Measurements from ENCODE around the gene SLC24A4.

SLC24A4 gene

DNA sequence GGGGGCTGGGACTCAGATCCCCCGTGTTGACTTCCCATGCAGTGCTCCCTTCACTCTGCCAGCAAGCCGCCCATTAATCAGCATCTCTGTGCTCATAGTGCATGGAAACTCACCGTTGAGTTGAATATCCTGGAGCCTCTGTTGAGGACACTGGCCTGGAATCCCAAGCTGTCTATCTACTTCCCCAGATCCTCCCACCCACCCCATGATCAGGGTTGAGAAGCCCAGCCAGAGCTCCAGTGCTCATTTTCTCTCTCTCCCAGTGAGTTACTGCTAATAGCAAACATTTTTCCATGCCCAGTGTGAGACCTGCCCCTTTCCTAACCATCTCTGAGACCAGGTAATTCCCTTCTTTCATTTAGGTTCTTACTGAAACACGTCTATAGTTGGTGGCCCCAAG lies 88.2 kb downstream of the SLC24A4 start:
- H3K4me1 ChIP-seq (ENCODE audit: insufficient read depth, poor library complexity, severe bottlenecking): peaks cover 11% of the 10 kb centered on the region
- TF ChIP-seq, protein P1, sequence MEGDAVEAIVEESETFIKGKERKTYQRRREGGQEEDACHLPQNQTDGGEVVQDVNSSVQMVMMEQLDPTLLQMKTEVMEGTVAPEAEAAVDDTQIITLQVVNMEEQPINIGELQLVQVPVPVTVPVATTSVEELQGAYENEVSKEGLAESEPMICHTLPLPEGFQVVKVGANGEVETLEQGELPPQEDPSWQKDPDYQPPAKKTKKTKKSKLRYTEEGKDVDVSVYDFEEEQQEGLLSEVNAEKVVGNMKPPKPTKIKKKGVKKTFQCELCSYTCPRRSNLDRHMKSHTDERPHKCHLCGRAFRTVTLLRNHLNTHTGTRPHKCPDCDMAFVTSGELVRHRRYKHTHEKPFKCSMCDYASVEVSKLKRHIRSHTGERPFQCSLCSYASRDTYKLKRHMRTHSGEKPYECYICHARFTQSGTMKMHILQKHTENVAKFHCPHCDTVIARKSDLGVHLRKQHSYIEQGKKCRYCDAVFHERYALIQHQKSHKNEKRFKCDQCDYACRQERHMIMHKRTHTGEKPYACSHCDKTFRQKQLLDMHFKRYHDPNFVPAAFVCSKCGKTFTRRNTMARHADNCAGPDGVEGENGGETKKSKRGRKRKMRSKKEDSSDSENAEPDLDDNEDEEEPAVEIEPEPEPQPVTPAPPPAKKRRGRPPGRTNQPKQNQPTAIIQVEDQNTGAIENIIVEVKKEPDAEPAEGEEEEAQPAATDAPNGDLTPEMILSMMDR (IDR thresholded peaks at IDR 0.05; ENCODE audit: poor library complexity, severe bottlenecking): no peak

GRCh38 chr14:92411941-92412340 lies 89.0 kb downstream of the SLC24A4 start:
- Histone ChIP-seq H3K36me3 (ENCODE audit: low read depth) (no peaks in the 10 kb centered on the region), H3K27ac (ENCODE audit: poor library complexity, severe bottlenecking) (no peak overlapping the region), H3K27me3 (ENCODE audit: insufficient read depth, poor library complexity, severe bottlenecking) (no peaks in the 10 kb centered on the region), H3K9me3 (ENCODE audit: severe bottlenecking) (no peaks in the 10 kb centered on the region), H3K4me3 (ENCODE audit: severe bottlenecking) (no peak overlapping the region), H3K4me1 (ENCODE audit: insufficient read depth, poor library complexity, severe bottlenecking) (peaks cover 11% of the 10 kb centered on the region)
- ATAC-seq (ENCODE audit: low read depth): no peak
- DNase-seq (ENCODE audit: low spot score): no peak
- TF ChIP-seq, protein P1 (IDR thresholded peaks at IDR 0.05; ENCODE audit: poor library complexity, severe bottlenecking): no peak

More for the DNA sequence above, 88.2 kb downstream of the SLC24A4 start:
- Histone ChIP-seq H3K4me3 (ENCODE audit: severe bottlenecking) (no peak overlapping the region), H3K9me3 (ENCODE audit: severe bottlenecking) (peaks cover 3% of the 10 kb centered on the region), H3K27ac (ENCODE audit: poor library complexity, severe bottlenecking) (no peak overlapping the region), H3K36me3 (ENCODE audit: low read depth) (no peaks in the 10 kb centered on the region), H3K27me3 (ENCODE audit: insufficient read depth, poor library complexity, severe bottlenecking) (no peaks in the 10 kb centered on the region)
- ATAC-seq (ENCODE audit: low read depth): no peak
- no peak for DNase-seq (ENCODE audit: low spot score)

- Histone ChIP-seq H3K27ac (ENCODE audit: poor library complexity, severe bottlenecking) (no peak overlapping the region), H3K4me1 (ENCODE audit: insufficient read depth, poor library complexity, severe bottlenecking) (peaks cover 11% of the 10 kb centered on the region), H3K4me3 (ENCODE audit: severe bottlenecking) (no peak overlapping the region), H3K36me3 (ENCODE audit: low read depth) (no peaks in the 10 kb centered on the region), H3K9me3 (ENCODE audit: severe bottlenecking) (no peaks in the 10 kb centered on the region), H3K27me3 (ENCODE audit: insufficient read depth, poor library complexity, severe bottlenecking) (no peaks in the 10 kb centered on the region)
- DNase-seq (ENCODE audit: low spot score) (no peak), ATAC-seq (ENCODE audit: low read depth) (no peak)
- TF ChIP-seq, protein P1 (IDR thresholded peaks at IDR 0.05; ENCODE audit: poor library complexity, severe bottlenecking): no peak
Measured at GRCh38 chr14:92412912-92413311, 89.9 kb downstream of the SLC24A4 start.

GRCh38 chr14:92413379-92413778 lies 90.4 kb downstream of the SLC24A4 start:
- H3K27ac ChIP-seq (ENCODE audit: poor library complexity, severe bottlenecking): no peak overlapping the region
- TF ChIP-seq, protein P1 (IDR thresholded peaks at IDR 0.05; ENCODE audit: poor library complexity, severe bottlenecking): no peak
- H3K36me3 ChIP-seq (ENCODE audit: low read depth): no peaks in the 10 kb centered on the region
- ATAC-seq (ENCODE audit: low read depth) (peak; percentile 21; the same call in 1 of the 3 replicates), DNase-seq (ENCODE audit: low spot score) (no peak)
- H3K27me3 ChIP-seq (ENCODE audit: insufficient read depth, poor library complexity, severe bottlenecking): no peaks in the 10 kb centered on the region
- H3K4me1 ChIP-seq (ENCODE audit: insufficient read depth, poor library complexity, severe bottlenecking): peaks cover 9% of the 10 kb centered on the region
- no peaks in the 10 kb centered on the region for H3K9me3 ChIP-seq (ENCODE audit: severe bottlenecking)
- H3K4me3 ChIP-seq (ENCODE audit: severe bottlenecking): no peak overlapping the region

- TF ChIP-seq, protein P1 (IDR thresholded peaks at IDR 0.05; ENCODE audit: poor library complexity, severe bottlenecking): no peak
- Histone ChIP-seq H3K27me3 (ENCODE audit: insufficient read depth, poor library complexity, severe bottlenecking) (no peaks in the 10 kb centered on the region), H3K36me3 (ENCODE audit: low read depth) (no peaks in the 10 kb centered on the region), H3K27ac (ENCODE audit: poor library complexity, severe bottlenecking) (no peak overlapping the region), H3K9me3 (ENCODE audit: severe bottlenecking) (no peaks in the 10 kb centered on the region), H3K4me3 (ENCODE audit: severe bottlenecking) (no peak overlapping the region), H3K4me1 (ENCODE audit: insufficient read depth, poor library complexity, severe bottlenecking) (no peaks in the 10 kb centered on the region)
- DNase-seq (ENCODE audit: low spot score): no peak
- ATAC-seq (ENCODE audit: low read depth): no peak
Measured at GRCh38 chr14:92414690-92415445, 91.9 kb downstream of the SLC24A4 start.

Data from RWPE2 (cell line).